ENCODE measurements around the gene PRPF4.

- TF ChIP-seq SIN3A (IDR thresholded peaks at IDR 0.05; ENCODE audit: borderline replicate concordance, insufficient read depth, low read length) (no peak), REST (IDR thresholded peaks at IDR 0.05; ENCODE audit: insufficient read depth in 1 of 2, low read depth in 2 of 2, low read length in 2 of 2) (no peak), TAF1 (IDR thresholded peaks at IDR 0.05; ENCODE audit: borderline replicate concordance, insufficient read depth, low read length) (no peak), POLR2AphosphoS5 (IDR thresholded peaks at IDR 0.05; ENCODE audit: low read depth, low read length) (no peak)
These were observed 13.4 kb upstream of the PRPF4 start for GRCh38 chr9:113261917-113262671.
